GM19395 (cell line): ENCODE data around the gene MTMR2.

Experiments used
- ATAC-seq: cut with Tn5 transposase; IDR thresholded peaks from one replicate; pipeline ENCODE4 v1.9.1; 2021; ENCODE audit warnings: mild to moderate bottlenecking, moderate library complexity; ENCODE audit not compliant: unreplicated experiment

MTMR2 gene

DNA sequence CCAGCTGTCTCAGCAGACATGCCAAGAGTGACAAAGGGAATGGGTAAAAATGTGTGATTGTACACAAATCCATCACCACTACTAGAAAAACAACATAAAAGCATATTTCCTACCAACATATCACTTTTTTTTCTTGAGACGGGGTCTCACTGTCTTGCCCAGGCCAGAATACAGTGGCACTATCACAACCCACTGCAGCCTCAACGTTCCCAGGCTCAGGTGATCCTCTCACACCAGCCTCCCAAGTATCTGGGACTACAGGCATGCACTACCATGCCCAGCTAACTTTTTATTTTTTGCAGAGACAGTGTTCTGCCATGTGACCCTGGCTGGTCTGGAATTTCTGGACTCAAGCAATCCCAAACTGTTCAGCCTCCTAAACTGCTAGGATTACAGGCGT, 5.2 kb downstream of the MTMR2 start:
- ATAC-seq, result no peak

DNA sequence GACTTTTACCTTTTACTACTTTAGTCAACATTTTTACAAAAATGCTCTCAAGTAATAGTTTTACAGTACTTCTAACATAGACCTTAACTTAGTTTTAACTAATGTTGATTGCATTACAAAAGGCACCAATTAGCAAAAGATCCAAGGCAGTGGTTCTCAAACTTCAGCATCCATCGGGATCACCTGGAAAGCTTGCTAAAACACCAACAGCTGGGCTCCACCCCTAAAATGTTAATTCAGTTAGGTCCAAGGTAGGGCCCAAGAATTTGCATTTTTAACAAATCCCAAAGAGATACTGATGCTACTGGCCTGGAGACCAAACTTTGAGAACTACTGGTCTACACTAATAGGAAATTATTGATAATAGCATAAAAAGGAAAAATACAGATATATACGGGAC, 5.9 kb downstream of the MTMR2 start:
- ATAC-seq, result no peak

DNA sequence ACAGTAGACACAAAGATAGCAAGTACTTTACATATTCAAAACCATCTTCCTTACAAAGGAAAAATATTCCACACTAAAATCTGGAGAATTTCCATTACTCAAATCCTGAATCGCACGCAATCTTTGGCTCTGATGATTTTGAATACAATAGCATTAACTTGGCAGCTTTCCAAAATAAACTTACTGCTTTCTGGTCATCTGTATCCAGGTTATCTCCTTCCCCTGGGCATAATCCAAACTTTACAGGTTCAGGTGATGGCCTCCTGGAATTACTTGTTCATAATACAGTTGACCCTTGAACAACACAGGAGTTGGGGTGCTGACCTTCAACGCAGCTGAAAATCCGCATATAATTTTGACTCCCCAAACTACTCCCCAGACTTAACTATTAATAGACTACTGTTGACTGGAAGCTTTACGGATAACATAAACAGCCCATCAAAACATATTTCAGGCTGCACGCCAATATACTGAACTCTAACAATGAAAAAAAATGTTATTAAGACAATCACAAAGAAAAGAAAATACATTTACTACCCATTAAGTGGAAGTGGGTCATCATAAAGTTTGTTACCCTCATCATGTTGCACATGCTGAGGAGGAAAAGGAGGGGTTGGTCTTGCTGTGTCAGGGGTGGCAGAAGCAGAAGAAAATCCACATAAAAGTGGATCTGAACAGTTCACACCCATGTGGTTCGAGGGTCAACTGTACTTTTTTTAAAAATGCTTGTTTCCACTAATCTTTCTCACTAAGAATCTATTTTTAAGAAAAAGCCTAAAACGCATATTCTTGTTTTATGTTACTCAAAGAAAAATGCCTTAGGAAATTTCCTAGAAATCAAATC, 6.5 kb downstream of the MTMR2 start:
- ATAC-seq, result no peak

DNA sequence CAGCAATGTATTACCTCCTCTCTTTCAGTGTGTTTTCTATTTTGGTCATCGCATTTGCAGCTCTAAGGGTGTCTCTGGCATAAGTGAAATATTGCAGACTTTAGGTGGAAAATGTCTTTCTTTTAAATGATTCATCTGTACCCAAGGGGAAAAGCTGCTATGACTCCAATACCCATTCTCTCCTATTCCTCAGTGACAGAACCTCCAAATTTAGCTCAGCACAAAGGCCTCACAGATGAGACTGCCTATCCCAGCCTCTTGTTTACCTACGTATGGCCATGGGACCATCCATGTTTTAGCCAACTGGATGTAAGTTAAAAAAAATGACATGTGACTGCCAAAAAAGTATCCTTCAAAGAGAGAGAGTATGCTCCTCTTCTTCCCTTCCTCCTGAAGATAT, 7.9 kb downstream of the MTMR2 start:
- ATAC-seq, result no peak

GRCh38 chr11:95915051-95915450, 8.9 kb downstream of the MTMR2 start:
- no peak for ATAC-seq

- ATAC-seq, result no peak
Measured at GRCh38 chr11:95913830-95914615, 9.9 kb downstream of the MTMR2 start.

- ATAC-seq, result no peak
Measured at GRCh38 chr11:95912902-95913560, 10.9 kb downstream of the MTMR2 start.

GRCh38 chr11:95911369-95911759, 12.5 kb downstream of the MTMR2 start:
- no peak for ATAC-seq

- no peak for ATAC-seq
Measured at GRCh38 chr11:95910638-95911368, 13.1 kb downstream of the MTMR2 start.

- no peak for ATAC-seq
Measured at GRCh38 chr11:95908826-95909225, 15.1 kb downstream of the MTMR2 start.

GRCh38 chr11:95907476-95907875, 16.4 kb downstream of the MTMR2 start:
- no peak for ATAC-seq

DNA sequence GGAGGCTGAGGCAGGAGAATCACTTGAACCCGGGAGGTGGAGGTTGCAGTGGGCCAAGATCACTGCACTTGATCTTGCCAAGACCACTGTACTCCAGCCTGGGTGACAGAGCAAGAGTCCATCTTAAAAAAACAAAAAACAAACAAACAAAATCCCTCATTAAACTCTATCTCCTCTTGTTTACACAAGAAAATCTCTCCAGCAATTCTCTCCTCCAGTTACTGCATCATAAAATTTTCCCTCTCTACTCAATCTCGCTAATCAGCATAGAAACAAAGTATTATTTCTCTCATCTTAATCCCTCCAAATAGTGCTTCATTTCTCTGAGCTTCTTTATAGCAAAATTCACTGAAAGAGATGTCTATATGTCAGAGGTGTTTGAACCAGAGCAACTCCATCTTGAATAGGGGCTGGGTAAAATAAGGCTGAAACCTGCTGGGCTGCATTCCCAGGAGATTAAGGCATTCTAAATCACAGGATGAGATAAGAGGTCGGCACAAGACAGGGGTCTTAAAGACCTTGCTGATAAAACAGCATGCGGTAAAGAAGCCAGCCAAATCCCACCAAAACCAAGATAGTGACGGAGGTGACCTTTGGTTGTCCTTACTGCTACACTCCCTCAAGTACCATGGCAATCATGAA, 19.8 kb downstream of the MTMR2 start:
- ATAC-seq, result no peak

- ATAC-seq, result no peak
Measured at GRCh38 chr11:95898782-95899181, 25.1 kb downstream of the MTMR2 start.

DNA sequence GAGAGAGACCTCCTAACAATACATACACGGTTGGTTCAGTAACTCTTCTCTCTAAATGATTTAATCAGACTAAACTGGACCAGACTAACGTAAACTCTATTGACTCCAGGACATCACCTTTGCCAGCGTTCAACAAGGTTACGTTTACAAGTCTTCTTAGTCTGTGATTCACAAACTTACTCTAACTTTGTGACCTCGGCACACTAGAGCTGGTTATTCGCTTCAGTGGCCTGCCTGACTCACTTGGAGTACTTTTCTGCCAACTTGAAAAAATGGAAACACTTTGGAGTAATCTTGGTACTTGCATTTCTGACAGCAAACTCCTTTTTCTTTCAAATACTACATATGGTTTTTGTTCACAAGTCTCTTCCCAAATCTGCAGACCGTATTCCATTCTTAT, 26.2 kb downstream of the MTMR2 start:
- ATAC-seq, result no peak

DNA sequence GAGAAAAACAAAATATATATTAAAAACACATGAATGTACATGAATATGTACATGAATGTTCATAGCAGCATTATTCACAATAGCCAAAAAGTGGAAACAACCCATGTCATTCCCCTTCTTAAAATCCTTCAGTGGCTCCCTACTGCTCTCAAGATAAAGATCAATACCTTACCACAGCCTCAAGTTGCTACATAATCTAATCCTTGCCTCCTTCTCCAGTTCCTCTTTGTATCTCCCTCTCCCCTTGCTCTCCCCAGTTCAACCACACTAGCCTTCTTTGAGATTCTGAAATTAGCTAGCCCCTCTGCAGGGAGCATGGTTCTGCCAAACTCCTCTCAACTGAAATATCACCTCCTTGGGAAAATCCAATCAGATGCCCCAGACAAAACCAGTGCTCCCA, 28.1 kb downstream of the MTMR2 start:
- no peak for ATAC-seq

GRCh38 chr11:95892892-95893570, 30.9 kb downstream of the MTMR2 start:
- ATAC-seq, result no peak

DNA sequence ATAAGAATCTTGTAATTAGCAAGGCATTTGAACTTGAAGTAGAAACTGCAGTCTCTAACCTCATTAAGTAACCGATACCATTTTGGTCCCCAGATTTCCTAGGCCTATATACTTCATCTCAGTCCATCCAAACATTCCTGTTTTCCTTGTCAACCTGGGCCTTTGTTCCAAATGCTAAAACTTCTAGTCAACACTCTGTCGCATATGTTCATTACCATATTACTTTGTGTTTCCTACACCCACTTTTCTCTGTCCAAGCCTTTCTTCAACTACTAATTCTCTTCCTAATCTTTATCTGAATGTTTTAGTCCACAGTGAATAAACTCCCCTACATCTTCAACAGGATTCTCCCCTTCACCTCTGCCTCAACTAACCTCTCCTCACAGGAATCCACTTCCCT, 31.4 kb downstream of the MTMR2 start:
- ATAC-seq, result no peak

GRCh38 chr11:95891423-95892170, 32.3 kb downstream of the MTMR2 start:
- ATAC-seq, result peak; percentile 71

- no peak for ATAC-seq
Measured at GRCh38 chr11:95888852-95889251, 35.1 kb downstream of the MTMR2 start.
